H9 (cell line): ENCODE data around the gene JMJD1C. TPM values are rescaled to one million over a fixed set of nuclear protein-coding genes. Genes with fewer than 3 reads are reported as not detected.

Source experiments
- DNase-seq: peaks from one replicate; pipeline ENCODE4 v3.0.0-alpha.2; 2017
- H2AFZ ChIP-seq: one replicate; pipeline ENCODE4 v1.6.1; 2013; ENCODE audit warnings: mild to moderate bottlenecking, low read length, control low read depth, moderate library complexity
- H2AK5ac ChIP-seq: 2 replicates; pipeline ENCODE4 v1.6.1; 2013; ENCODE audit warnings: low read length, control low read depth, mixed read lengths; ENCODE audit not compliant: insufficient read length
- H2BK120ac ChIP-seq: one replicate; pipeline ENCODE4 v1.6.1; 2013; ENCODE audit warnings: low read depth, mild to moderate bottlenecking, low read length, control low read depth, inconsistent platforms; ENCODE audit not compliant: poor library complexity, severe bottlenecking
- H2BK12ac ChIP-seq: 2 replicates; pipeline ENCODE4 v1.6.1; 2013; ENCODE audit warnings: low read length, control low read depth, mixed read lengths, low read depth; ENCODE audit not compliant: insufficient read length
- H2BK15ac ChIP-seq: 2 replicates; pipeline ENCODE4 v1.6.1; 2013; ENCODE audit warnings: low read depth, low read length, control low read depth
- H2BK20ac ChIP-seq: one replicate; pipeline ENCODE4 v1.6.1; 2013; ENCODE audit warnings: low read depth, mild to moderate bottlenecking, low read length, control low read depth, inconsistent platforms; ENCODE audit not compliant: poor library complexity, severe bottlenecking
- H2BK5ac ChIP-seq: 2 replicates; pipeline ENCODE4 v1.6.1; 2013; ENCODE audit warnings: low read length, control low read depth, mixed read lengths; ENCODE audit not compliant: insufficient read length
- H3K14ac ChIP-seq: 2 replicates; pipeline ENCODE4 v1.6.1; 2013; ENCODE audit warnings: low read length, control low read depth; ENCODE audit not compliant: insufficient read depth
- H3K18ac ChIP-seq: 2 replicates; pipeline ENCODE4 v1.6.1; 2013; ENCODE audit warnings: low read depth, mild to moderate bottlenecking, mixed read lengths, low read length, control low read depth; ENCODE audit not compliant: insufficient read length
- H3K23ac ChIP-seq: 2 replicates; pipeline ENCODE4 v1.6.1; 2013; ENCODE audit warnings: low read length, control low read depth, mixed read lengths, low read depth; ENCODE audit not compliant: insufficient read length
- H3K23me2 ChIP-seq: 2 replicates; pipeline ENCODE4 v1.6.1; 2013; ENCODE audit warnings: low read depth, mild to moderate bottlenecking, mixed read lengths, low read length, control low read depth; ENCODE audit not compliant: insufficient read length, poor library complexity, severe bottlenecking
- H3K27ac ChIP-seq: 2 replicates; pipeline ENCODE4 v1.5.1; 2013; ENCODE audit warnings: low read length, control low read depth, mixed read lengths, low read depth; ENCODE audit not compliant: insufficient read length
- H3K27me3 ChIP-seq: 2 replicates; pipeline ENCODE4 v1.6.1; 2013; ENCODE audit warnings: low read length, control low read depth, inconsistent platforms; ENCODE audit not compliant: insufficient read depth
- H3K4ac ChIP-seq: 2 replicates; pipeline ENCODE4 v1.6.1; 2013; ENCODE audit warnings: low read depth, mild to moderate bottlenecking, control low read depth, inconsistent platforms, low read length, moderate library complexity
- H3K4me1 ChIP-seq: 2 replicates; pipeline ENCODE4 v1.6.1; 2013; ENCODE audit warnings: low read length, control low read depth, inconsistent platforms; ENCODE audit not compliant: insufficient read depth
- H3K4me2 ChIP-seq: 2 replicates; pipeline ENCODE4 v1.6.1; 2013; ENCODE audit warnings: low read length, control low read depth, mixed read lengths; ENCODE audit not compliant: insufficient read length, insufficient read depth
- H3K56ac ChIP-seq: 2 replicates; pipeline ENCODE4 v1.6.1; 2013; ENCODE audit warnings: low read depth, mild to moderate bottlenecking, mixed read lengths, low read length, control low read depth; ENCODE audit not compliant: insufficient read length
- H3K79me1 ChIP-seq: 2 replicates; pipeline ENCODE4 v1.6.1; 2013; ENCODE audit warnings: low read depth, mild to moderate bottlenecking, moderate library complexity, low read length, control low read depth, inconsistent platforms; ENCODE audit not compliant: insufficient read depth, poor library complexity, severe bottlenecking
- H3K79me2 ChIP-seq: 2 replicates; pipeline ENCODE4 v1.6.1; 2013; ENCODE audit warnings: low read length, control low read depth, inconsistent platforms; ENCODE audit not compliant: insufficient read depth
- H3K9ac ChIP-seq: 2 replicates; pipeline ENCODE4 v1.6.1; 2013; ENCODE audit warnings: low read length, control low read depth, mixed read lengths; ENCODE audit not compliant: insufficient read length; ENCODE audit errors: extremely low read depth
- H3K9me3 ChIP-seq: one replicate; pipeline ENCODE4 v1.6.1; 2013; ENCODE audit warnings: low read depth, low read length, inconsistent platforms; ENCODE audit not compliant: control insufficient read depth
- H3T11ph ChIP-seq: one replicate; pipeline ENCODE4 v1.6.1; 2013; ENCODE audit warnings: mild to moderate bottlenecking, low read length, control low read depth, inconsistent platforms
- H4K20me1 ChIP-seq: one replicate; pipeline ENCODE4 v1.6.1; 2013; ENCODE audit not compliant: control insufficient read depth, insufficient read length, insufficient read depth
- H4K5ac ChIP-seq: 2 replicates; pipeline ENCODE4 v1.6.1; 2013; ENCODE audit warnings: low read depth, mild to moderate bottlenecking, mixed read lengths, low read length, control low read depth; ENCODE audit not compliant: insufficient read length
- H4K8ac ChIP-seq: replicated peaks from 2 replicates; pipeline ENCODE4 v1.6.1; 2013; ENCODE audit warnings: low read length, control low read depth, mixed read lengths, low read depth; ENCODE audit not compliant: insufficient read length
- H4K91ac ChIP-seq: 2 replicates; pipeline ENCODE4 v1.6.1; 2013; ENCODE audit warnings: low read depth, mild to moderate bottlenecking, moderate library complexity, mixed read lengths, low read length, control low read depth; ENCODE audit not compliant: insufficient read length
- H3K27ac Mint-ChIP-seq, 3 experiments: 2 replicates in 2 of 3; 3 replicates in 1 of 3; pipeline ENCODE4 v1.8.0; 2020 to 2021; ENCODE audit warnings: mixed read lengths in 3 of 3, mild to moderate bottlenecking in 1 of 3, moderate library complexity in 1 of 3
- H3K27me3 Mint-ChIP-seq: 2 replicates; pipeline ENCODE4 v1.8.0; 2021; ENCODE audit warnings: low read depth, mild to moderate bottlenecking, moderate library complexity, mixed read lengths
- H3K36me3 Mint-ChIP-seq, 3 experiments: 2 replicates in 2 of 3; 3 replicates in 1 of 3; pipeline ENCODE4 v1.8.0; 2020 to 2021; ENCODE audit warnings: low read depth in 3 of 3, mixed read lengths in 3 of 3; ENCODE audit not compliant: insufficient read depth in 1 of 3
- H3K4me1 Mint-ChIP-seq, 2 experiments: 2 replicates each; pipeline ENCODE4 v1.8.0; 2020; ENCODE audit warnings: mixed read lengths in 2 of 2
- H3K4me3 Mint-ChIP-seq, 2 experiments: 2 replicates in 1 of 2; 3 replicates in 1 of 2; pipeline ENCODE4 v1.8.0; 2020 to 2021; ENCODE audit warnings: mild to moderate bottlenecking in 2 of 2, mixed read lengths in 2 of 2, moderate library complexity in 1 of 2
- H3K9me3 Mint-ChIP-seq, 2 experiments: 2 replicates in 1 of 2; 3 replicates in 1 of 2; pipeline ENCODE4 v1.8.0; 2020; ENCODE audit warnings: mild to moderate bottlenecking in 2 of 2, mixed read lengths in 2 of 2, moderate library complexity in 1 of 2
- WGBS: extraction: QIAGEN DNeasy Blood & Tissue Kit; methylation state at CpG from one replicate; pipeline ENCODE4 v1.1.7; 2013; ENCODE audit warnings: missing lambda C conversion rate, low lambda C conversion rate, mixed read lengths; ENCODE audit not compliant: insufficient read length; ENCODE audit errors: extremely low coverage; 5-methylcytosine and 5-hydroxymethylcytosine counted together
- total RNA-seq: library from RNA; stranded (reverse); gene quantifications from 2 replicates; pipeline ENCODE4 v1.2.1, GENCODE V29; 2021
- TF ChIP-seq, protein P1 (sequence below): fragments of 200-600 bp; sonication (generic); conservative IDR thresholded peaks from 3 replicates; pipeline ENCODE4 v1.8.0; 2021; ENCODE audit warnings: antibody characterized with exemption, mild to moderate bottlenecking

JMJD1C gene
- total RNA-seq, 1 experiment from 2014 or later: 200 TPM

DNA sequence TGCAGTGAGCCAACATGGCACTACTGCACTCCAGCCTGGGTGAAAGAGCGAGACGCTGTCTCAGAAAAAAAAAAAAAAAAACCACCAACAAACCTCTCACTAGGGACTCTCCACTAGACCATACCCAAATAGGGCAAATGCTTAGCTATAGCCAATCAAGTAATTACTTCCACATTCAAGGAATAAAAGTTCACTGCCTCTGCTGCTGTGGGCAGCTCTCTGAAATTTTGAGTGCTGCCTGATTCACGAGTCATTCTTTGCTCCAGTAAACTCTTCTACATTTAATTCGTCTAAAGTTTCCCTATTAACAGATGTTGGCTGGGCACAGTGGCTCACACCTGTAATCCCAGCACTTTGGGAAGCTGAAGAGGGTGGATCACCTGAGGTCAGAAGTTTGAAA, 337.3 kb downstream of the JMJD1C start:
- no peaks in the 10 kb centered on the region for H3K79me1 ChIP-seq
- H3K23me2 ChIP-seq: no peaks in the 10 kb centered on the region
- H4K20me1 ChIP-seq: no peaks in the 10 kb centered on the region
- no peaks in the 10 kb centered on the region for H3K27me3 ChIP-seq
- H3K27ac ChIP-seq: no peak overlapping the region
- H3K79me2 ChIP-seq: no peaks in the 10 kb centered on the region
- H3K23ac ChIP-seq: no peak overlapping the region
- no peak overlapping the region for H3K18ac ChIP-seq
- TF ChIP-seq, protein P1, sequence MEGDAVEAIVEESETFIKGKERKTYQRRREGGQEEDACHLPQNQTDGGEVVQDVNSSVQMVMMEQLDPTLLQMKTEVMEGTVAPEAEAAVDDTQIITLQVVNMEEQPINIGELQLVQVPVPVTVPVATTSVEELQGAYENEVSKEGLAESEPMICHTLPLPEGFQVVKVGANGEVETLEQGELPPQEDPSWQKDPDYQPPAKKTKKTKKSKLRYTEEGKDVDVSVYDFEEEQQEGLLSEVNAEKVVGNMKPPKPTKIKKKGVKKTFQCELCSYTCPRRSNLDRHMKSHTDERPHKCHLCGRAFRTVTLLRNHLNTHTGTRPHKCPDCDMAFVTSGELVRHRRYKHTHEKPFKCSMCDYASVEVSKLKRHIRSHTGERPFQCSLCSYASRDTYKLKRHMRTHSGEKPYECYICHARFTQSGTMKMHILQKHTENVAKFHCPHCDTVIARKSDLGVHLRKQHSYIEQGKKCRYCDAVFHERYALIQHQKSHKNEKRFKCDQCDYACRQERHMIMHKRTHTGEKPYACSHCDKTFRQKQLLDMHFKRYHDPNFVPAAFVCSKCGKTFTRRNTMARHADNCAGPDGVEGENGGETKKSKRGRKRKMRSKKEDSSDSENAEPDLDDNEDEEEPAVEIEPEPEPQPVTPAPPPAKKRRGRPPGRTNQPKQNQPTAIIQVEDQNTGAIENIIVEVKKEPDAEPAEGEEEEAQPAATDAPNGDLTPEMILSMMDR: no peak
- no peak overlapping the region for H2BK120ac ChIP-seq
- H2BK5ac ChIP-seq: no peak overlapping the region
- H3K4ac ChIP-seq: no peak overlapping the region
- no peaks in the 10 kb centered on the region; the same call in 1 of the 2 replicates for H3K4me1 ChIP-seq
- no peak overlapping the region for H2BK15ac ChIP-seq
- H3K14ac ChIP-seq: no peak overlapping the region
- H2AK5ac ChIP-seq: no peak overlapping the region
- H3K56ac ChIP-seq: no peak overlapping the region
- H2BK20ac ChIP-seq: no peak overlapping the region
- H3K27me3 Mint-ChIP-seq: peaks cover 3% of the 10 kb centered on the region; the same call in 1 of the 2 replicates
- no peak overlapping the region for H4K5ac ChIP-seq
- H3K27ac Mint-ChIP-seq: 0 out of 7 replicates have a peak overlapping the region, but pooled peaks of 1 of the 3 experiments have one; percentile 29
- H3K4me1 Mint-ChIP-seq: peaks cover 9 to 10% of the 10 kb centered on the region in 2 experiments
- H3T11ph ChIP-seq: no peak overlapping the region
- peaks cover 17 to 18% of the 10 kb centered on the region in 2 experiments; a peak in 4 of 5 replicates for H3K9me3 Mint-ChIP-seq
- H3K36me3 Mint-ChIP-seq: peaks cover 0 to 17% (median 8%) of the 10 kb centered on the region in 3 experiments; a peak in 5 of 7 replicates
- H3K4me2 ChIP-seq: no peak overlapping the region
- H2AFZ ChIP-seq: no peak overlapping the region
- H2BK12ac ChIP-seq: no peak overlapping the region
- no peak overlapping the region for H4K91ac ChIP-seq
- H3K9ac ChIP-seq: no peak overlapping the region
- WGBS: no CpG with 5 or more reads among the region's 4 CpGs
- H3K4me3 Mint-ChIP-seq: no peak overlapping the region
- no peak for DNase-seq
- H3K9me3 ChIP-seq: no peaks in the 10 kb centered on the region
- no peak overlapping the region for H4K8ac ChIP-seq
